ENCODE measurements around the gene THBS3.

The THBS3 gene

DNA sequence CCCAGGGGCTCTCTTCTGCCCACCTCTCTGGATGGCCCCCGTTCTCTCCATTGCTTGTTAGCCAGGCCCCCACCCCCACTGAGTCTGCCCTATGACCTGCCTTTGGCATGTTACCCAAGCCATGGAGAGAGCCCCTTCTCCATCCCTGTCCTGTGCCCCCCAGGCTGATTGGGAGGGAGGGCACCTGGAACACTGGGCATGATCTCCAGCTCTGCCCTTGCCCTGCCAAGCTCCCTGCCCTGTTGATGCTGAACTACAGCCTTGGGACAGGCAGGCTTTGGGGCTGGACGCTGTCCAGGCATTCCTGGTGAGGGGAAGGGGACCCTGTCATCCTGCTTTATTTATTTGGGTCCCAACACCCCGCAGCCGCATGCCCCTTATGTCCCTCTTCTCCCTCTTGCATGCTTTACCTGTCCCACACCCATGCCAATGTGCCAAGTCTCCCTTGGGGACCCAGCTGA lies 23.3 kb downstream of the THBS3 start:
- H3K9me3 ChIP-seq (replicated peaks; ENCODE audit: low read length): no peaks in the 10 kb centered on the region
- H3K4me2 ChIP-seq (ENCODE audit: low read length): no peak overlapping the region
- no peak overlapping the region for H3K9ac ChIP-seq (ENCODE audit: low read depth, low read length)

DNA sequence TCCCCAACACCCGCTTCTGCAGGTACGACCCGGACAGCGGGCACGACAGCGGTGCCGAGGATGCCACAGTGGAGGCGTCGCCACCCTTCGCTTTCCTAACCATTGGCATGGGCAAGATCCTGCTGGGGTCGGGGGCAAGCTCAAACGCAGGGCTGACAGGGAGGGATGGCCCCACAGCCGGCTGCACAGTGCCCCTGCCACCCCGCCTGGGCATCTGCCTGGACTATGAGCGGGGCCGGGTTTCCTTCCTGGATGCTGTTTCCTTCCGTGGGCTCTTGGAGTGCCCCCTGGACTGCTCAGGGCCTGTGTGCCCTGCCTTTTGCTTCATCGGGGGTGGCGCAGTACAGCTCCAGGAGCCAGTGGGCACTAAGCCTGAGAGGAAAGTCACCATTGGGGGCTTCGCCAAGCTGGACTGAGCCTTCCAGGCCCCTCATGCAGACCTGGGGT lies 23.9 kb downstream of the THBS3 start:
- H3K4me3 ChIP-seq (ENCODE audit: low read length): no peak overlapping the region
- no peaks in the 10 kb centered on the region for H3K9me3 ChIP-seq (replicated peaks; ENCODE audit: low read length)
- H3K9ac ChIP-seq (ENCODE audit: low read depth, low read length): no peak overlapping the region
- no peak overlapping the region for H3K4me2 ChIP-seq (ENCODE audit: low read length)
- peaks cover 2% of the 10 kb centered on the region for H3K4me1 ChIP-seq (ENCODE audit: control insufficient read depth, insufficient read depth, low read length)
- H3K36me3 ChIP-seq (ENCODE audit: insufficient read depth, low read length): peaks cover 9% of the 10 kb centered on the region
- no peaks in the 10 kb centered on the region for H3K27me3 ChIP-seq (ENCODE audit: control insufficient read depth, insufficient read depth, low read length)

More for the DNA sequence above, 23.3 kb downstream of the THBS3 start:
- Histone ChIP-seq H3K4me3 (ENCODE audit: low read length) (no peak overlapping the region), H3K4me1 (ENCODE audit: control insufficient read depth, insufficient read depth, low read length) (peaks cover 2% of the 10 kb centered on the region), H3K36me3 (ENCODE audit: insufficient read depth, low read length) (peaks cover 4% of the 10 kb centered on the region), H3K27me3 (ENCODE audit: control insufficient read depth, insufficient read depth, low read length) (no peaks in the 10 kb centered on the region)

DNA sequence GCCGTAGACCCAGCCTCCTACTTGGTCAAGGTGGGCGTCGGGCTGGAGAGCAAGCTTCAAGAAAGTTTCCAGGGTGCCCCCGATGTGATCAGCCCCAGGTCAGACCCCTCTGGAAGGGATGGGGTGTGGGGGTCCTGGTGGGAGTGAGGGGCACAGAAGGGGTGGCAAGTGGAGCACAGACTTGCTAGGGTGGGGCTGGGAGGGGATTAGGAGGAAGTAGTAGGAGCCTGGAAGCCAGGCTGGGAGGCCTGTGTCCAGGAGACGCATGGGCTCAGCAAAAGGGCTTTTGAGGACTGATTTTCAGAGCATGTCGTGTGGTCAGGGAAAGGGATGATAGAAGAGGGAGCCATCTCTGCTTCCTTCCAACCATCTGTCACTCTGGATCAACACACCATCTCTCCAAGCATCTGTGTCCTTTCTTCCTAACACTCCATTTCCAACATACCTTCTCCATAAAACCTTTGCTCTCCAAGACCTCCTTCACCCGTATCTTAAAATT lies 25.6 kb downstream of the THBS3 start:
- H3K4me2 ChIP-seq (ENCODE audit: low read length): no peak overlapping the region
- peaks cover 2% of the 10 kb centered on the region for H3K4me1 ChIP-seq (ENCODE audit: control insufficient read depth, insufficient read depth, low read length)
- no peaks in the 10 kb centered on the region for H3K27me3 ChIP-seq (ENCODE audit: control insufficient read depth, insufficient read depth, low read length)
- H3K9me3 ChIP-seq (replicated peaks; ENCODE audit: low read length): no peaks in the 10 kb centered on the region
- peaks cover 9% of the 10 kb centered on the region for H3K36me3 ChIP-seq (ENCODE audit: insufficient read depth, low read length)
- H3K9ac ChIP-seq (ENCODE audit: low read depth, low read length): no peak overlapping the region
- no peak overlapping the region for H3K4me3 ChIP-seq (ENCODE audit: low read length)

DNA sequence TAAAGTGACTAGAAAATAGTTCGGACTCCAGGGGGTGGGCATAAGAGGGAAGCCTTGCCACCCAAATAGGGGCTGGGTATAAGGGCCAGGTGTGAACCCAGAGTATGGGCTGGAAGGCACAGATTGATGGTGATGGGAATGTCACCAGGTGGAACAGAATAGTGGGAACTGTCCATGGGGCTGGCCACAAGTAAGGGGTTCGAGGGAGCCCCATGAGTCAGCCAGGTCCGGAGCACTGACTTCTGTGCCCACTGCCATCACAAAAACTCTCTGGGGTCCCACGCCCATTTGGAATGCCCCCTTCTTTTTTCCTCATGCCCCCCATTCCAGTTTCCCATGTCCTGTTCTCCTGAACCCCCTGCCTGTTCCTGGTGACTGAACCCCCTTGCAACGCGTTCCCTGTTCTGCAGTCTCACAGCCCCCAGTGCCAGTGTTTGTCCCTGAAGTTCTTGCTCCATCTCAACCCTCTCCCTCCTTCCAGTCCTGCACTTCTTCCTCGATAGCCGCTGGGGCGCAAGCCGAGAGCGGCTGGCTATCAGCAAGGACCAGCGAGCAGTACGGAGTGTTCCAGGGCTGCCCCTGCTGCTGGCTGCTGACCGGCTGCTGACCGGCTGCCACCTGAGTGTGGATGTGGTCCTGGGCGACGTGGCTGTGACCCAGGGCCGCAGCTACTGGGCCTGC lies 26.2 kb downstream of the THBS3 start:
- peaks cover 9% of the 10 kb centered on the region for H3K36me3 ChIP-seq (ENCODE audit: insufficient read depth, low read length)
- no peak overlapping the region for H3K9ac ChIP-seq (ENCODE audit: low read depth, low read length)
- no peak overlapping the region for H3K4me3 ChIP-seq (ENCODE audit: low read length)

DNA sequence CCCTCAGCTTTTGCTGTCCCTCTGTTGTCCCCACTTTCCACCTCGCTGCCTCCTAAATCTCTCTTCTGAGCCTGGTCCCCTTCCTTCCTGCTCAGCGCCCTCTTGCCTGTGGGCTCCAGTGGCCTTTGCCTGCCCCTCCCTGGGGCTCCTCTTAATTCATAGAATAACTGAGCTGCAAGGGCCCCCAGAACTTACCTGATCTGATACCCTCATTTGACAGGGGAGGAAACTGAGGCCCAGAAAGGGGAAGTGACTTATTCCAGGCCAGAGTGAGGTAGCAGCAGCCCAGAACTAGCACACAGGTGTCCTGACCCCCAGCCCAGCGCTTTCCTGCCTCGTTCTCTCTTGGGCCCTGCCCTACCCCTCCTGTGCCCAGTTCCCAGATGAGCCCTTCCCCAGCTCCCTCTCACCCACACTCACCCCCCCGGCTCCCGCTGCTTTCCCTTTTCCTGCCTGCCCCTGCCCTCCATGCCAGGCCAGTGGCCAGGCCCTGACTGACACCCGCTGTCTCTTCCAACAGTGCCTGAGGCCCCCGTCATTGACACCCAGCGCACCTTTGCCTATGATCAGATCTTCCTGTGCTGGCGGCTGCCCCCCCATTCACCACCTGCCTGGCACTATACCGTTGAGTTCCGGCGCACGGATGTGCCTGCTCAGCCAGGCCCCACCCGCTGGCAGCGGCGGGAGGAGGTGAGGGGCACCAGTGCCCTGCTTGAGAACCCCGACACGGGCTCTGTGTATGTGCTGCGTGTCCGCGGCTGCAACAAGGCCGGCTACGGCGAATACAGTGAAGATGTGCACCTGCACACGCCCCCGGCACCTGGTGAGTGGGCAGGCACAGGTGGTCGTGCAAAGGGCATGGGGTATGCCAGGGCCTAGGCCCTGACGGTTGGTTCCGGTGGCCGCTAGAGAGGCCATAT lies 28.3 kb downstream of the THBS3 start:
- Histone ChIP-seq H3K4me2 (ENCODE audit: low read length) (no peak overlapping the region), H3K9ac (ENCODE audit: low read depth, low read length) (no peak overlapping the region), H3K4me3 (ENCODE audit: low read length) (no peak overlapping the region), H3K36me3 (ENCODE audit: insufficient read depth, low read length) (peaks cover 9% of the 10 kb centered on the region), H3K27me3 (ENCODE audit: control insufficient read depth, insufficient read depth, low read length) (no peaks in the 10 kb centered on the region), H3K9me3 (replicated peaks; ENCODE audit: low read length) (no peaks in the 10 kb centered on the region), H3K4me1 (ENCODE audit: control insufficient read depth, insufficient read depth, low read length) (peaks cover 4% of the 10 kb centered on the region)

More for the DNA sequence above, 26.2 kb downstream of the THBS3 start:
- Histone ChIP-seq H3K4me1 (ENCODE audit: control insufficient read depth, insufficient read depth, low read length) (peaks cover 2% of the 10 kb centered on the region), H3K9me3 (replicated peaks; ENCODE audit: low read length) (no peaks in the 10 kb centered on the region), H3K27me3 (ENCODE audit: control insufficient read depth, insufficient read depth, low read length) (no peaks in the 10 kb centered on the region), H3K4me2 (ENCODE audit: low read length) (no peak overlapping the region)

DNA sequence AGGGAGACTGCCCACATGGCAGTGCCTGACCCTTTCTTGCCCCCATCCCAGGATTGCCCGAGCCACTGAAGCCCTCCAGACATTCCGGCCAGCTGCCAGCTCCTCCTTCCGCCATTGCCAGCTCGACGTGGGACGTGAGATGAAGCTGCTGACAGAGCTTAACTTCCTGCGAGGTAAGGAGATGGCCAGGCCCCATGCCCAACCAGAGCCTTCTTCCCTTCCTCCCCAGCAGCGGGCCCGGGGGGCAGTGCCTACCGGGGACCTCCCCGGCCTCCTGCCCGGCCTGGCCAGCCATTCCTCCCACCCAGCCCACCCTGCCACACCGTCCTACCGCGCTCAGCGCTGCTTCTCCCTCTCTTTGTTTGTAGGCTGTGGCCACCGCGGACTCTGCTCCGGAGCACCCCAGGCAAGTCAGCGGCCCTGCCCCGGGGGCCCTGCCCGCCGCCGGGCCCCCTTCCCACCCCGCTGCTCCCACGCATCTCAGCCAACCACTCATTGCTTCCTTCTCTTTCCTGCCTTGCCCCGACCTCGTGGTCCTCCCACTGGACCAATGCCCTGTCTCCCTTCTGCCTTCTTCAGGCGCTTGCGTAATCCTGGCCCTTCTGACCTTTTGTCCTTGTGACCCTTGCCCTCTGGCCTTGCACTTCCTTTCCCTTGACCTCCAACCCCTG lies 29.1 kb downstream of the THBS3 start:
- no peak overlapping the region for H3K4me3 ChIP-seq (ENCODE audit: low read length)
- H3K27me3 ChIP-seq (ENCODE audit: control insufficient read depth, insufficient read depth, low read length): no peaks in the 10 kb centered on the region
- H3K4me1 ChIP-seq (ENCODE audit: control insufficient read depth, insufficient read depth, low read length): peaks cover 11% of the 10 kb centered on the region
- peaks cover 9% of the 10 kb centered on the region for H3K36me3 ChIP-seq (ENCODE audit: insufficient read depth, low read length)
- no peak overlapping the region for H3K4me2 ChIP-seq (ENCODE audit: low read length)
- no peaks in the 10 kb centered on the region for H3K9me3 ChIP-seq (replicated peaks; ENCODE audit: low read length)
- no peak overlapping the region for H3K9ac ChIP-seq (ENCODE audit: low read depth, low read length)

DNA sequence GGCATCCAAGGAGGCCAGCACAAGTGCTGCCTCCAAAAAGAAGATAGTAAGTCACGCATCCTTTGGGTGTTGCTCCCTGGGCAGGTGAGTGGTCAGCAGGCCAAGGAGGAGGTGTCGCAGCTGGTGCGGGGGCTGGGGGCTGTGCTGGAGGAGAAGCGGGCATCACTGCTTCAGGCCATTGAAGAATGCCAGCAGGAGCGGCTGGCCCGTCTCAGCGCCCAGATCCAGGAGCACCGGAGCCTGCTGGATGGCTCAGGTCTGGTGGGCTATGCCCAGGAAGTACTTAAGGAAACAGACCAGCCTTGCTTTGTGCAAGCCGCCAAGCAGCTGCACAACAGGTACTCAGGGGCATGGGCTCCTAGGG lies 29.8 kb downstream of the THBS3 start:
- Histone ChIP-seq H3K9ac (ENCODE audit: low read depth, low read length) (no peak overlapping the region), H3K27me3 (ENCODE audit: control insufficient read depth, insufficient read depth, low read length) (no peaks in the 10 kb centered on the region), H3K36me3 (ENCODE audit: insufficient read depth, low read length) (peaks cover 9% of the 10 kb centered on the region), H3K4me1 (ENCODE audit: control insufficient read depth, insufficient read depth, low read length) (peaks cover 15% of the 10 kb centered on the region), H3K9me3 (replicated peaks; ENCODE audit: low read length) (no peaks in the 10 kb centered on the region), H3K4me2 (ENCODE audit: low read length) (no peak overlapping the region), H3K4me3 (ENCODE audit: low read length) (no peak overlapping the region)

DNA sequence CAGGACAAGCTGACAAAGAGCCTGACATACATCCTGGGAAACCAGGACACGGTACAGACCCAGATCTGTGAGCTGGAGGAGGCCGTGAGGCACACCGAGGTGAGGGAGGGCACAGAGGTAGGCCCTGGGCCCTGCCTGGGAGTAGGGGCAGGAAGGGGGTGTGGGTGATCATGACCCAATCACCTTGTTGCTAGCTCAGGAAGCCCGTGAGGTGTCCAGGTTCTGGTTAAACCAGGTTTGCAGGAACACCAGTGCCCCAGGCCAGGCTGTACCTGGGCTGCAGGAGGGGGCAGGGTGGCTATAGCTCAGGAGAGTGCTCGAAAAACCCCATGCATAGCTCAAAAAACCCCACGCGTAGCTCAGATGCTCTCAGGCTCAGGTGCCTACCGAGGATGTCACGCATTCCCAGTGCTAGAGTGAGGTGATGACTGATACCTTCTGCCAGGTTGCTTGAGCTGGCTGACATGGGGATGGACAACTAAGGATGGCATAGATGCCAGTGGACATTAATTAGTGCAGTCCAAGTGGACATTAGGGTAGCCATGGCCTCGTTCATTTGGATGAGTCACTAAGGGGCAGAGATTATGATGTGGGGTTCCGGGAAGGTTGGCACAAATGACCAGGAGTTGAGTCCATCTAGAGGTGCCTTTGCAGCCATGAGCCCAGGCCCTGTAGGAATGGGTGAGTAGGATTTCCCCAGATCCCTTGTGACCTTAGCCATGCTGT lies 30.3 kb downstream of the THBS3 start:
- peaks cover 9% of the 10 kb centered on the region for H3K36me3 ChIP-seq (ENCODE audit: insufficient read depth, low read length)
- no peaks in the 10 kb centered on the region for H3K9me3 ChIP-seq (replicated peaks; ENCODE audit: low read length)
- H3K9ac ChIP-seq (ENCODE audit: low read depth, low read length): no peak overlapping the region
- no peak overlapping the region for H3K4me2 ChIP-seq (ENCODE audit: low read length)
- H3K4me1 ChIP-seq (ENCODE audit: control insufficient read depth, insufficient read depth, low read length): peaks cover 16% of the 10 kb centered on the region
- no peaks in the 10 kb centered on the region for H3K27me3 ChIP-seq (ENCODE audit: control insufficient read depth, insufficient read depth, low read length)
- H3K4me3 ChIP-seq (ENCODE audit: low read length): no peak overlapping the region

DNA sequence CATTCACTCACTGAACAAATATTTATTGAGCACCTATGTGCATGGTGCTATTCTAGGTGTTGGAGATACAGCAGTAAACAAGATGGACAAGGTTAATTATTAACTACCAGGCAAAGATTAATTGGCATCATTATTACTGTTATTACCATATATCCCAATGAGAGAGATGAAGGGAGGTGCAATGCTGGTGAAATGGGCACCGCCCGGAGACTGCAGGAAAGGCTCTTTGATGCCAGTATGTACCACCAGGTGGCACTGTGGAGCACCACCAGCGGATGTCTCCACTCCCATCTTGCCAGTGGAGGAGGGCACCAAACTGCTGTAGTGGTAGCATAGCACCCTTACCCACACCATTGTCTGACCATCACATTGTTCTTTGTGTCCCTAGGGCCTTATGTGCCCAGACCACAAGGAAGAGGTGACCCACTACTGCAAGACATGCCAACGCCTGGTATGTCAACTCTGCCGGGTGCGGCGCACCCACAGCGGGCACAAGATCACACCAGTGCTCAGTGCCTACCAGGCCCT lies 31.1 kb downstream of the THBS3 start:
- Histone ChIP-seq H3K9me3 (replicated peaks; ENCODE audit: low read length) (no peaks in the 10 kb centered on the region), H3K4me1 (ENCODE audit: control insufficient read depth, insufficient read depth, low read length) (peaks cover 23% of the 10 kb centered on the region), H3K4me2 (ENCODE audit: low read length) (no peak overlapping the region), H3K4me3 (ENCODE audit: low read length) (no peak overlapping the region), H3K36me3 (ENCODE audit: insufficient read depth, low read length) (peaks cover 9% of the 10 kb centered on the region), H3K9ac (ENCODE audit: low read depth, low read length) (no peak overlapping the region), H3K27me3 (ENCODE audit: control insufficient read depth, insufficient read depth, low read length) (no peaks in the 10 kb centered on the region)

DNA sequence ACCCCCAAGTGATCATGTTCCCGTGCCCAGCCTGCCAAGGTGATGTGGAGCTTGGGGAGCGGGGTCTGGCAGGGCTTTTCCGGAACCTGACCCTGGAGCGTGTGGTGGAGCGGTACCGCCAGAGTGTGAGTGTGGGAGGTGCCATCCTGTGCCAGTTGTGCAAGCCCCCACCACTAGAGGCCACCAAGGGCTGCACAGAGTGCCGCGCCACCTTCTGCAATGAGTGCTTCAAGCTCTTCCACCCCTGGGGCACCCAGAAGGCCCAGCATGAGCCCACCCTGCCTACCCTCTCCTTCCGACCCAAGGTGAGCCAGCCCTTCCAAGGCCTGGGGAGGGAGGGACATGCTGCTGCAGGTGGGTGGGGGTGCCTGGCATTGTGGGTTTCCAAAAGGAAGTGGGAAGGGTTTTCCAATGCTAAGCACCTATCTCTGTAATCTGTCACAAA lies 31.7 kb downstream of the THBS3 start:
- Histone ChIP-seq H3K9ac (ENCODE audit: low read depth, low read length) (no peak overlapping the region), H3K4me2 (ENCODE audit: low read length) (no peak overlapping the region), H3K9me3 (replicated peaks; ENCODE audit: low read length) (no peaks in the 10 kb centered on the region), H3K4me1 (ENCODE audit: control insufficient read depth, insufficient read depth, low read length) (peaks cover 23% of the 10 kb centered on the region), H3K27me3 (ENCODE audit: control insufficient read depth, insufficient read depth, low read length) (no peaks in the 10 kb centered on the region), H3K36me3 (ENCODE audit: insufficient read depth, low read length) (peaks cover 9% of the 10 kb centered on the region), H3K4me3 (ENCODE audit: low read length) (no peak overlapping the region)

Measured in skeletal muscle satellite cell (primary cell).